Spleen (tissue), 11 donors: ENCODE data around the gene EFCAB11. TPM values are rescaled to one million over a fixed set of nuclear protein-coding genes. Genes with fewer than 3 reads are reported as not detected.
"Not testable (repeated sequence)": the region's sequence is repeated elsewhere in the genome, so short reads cannot be mapped to it uniquely, and the experiment has no call there.

Source experiments
- DNase-seq: peaks from one replicate; pipeline ENCODE4 v3.0.0-alpha.2; 2020
- H3K27ac ChIP-seq, 8 donors: fragments of 200-600 bp; sonication (generic) in 7 of 8; 1 replicate in 4 of 8; 2 replicates in 4 of 8; pipeline versions ENCODE4 v1.5.0 to v1.8.0; 2016 to 2021; ENCODE audit warnings: inconsistent platforms in 4 of 8, mild to moderate bottlenecking in 4 of 8, moderate library complexity in 1 of 8
- H3K27me3 ChIP-seq, 7 donors: fragments of 200-600 bp; sonication (generic) in 6 of 7; replicated peaks in 1 of 7; 1 replicate in 4 of 7; 2 replicates in 3 of 7; pipeline versions ENCODE4 v1.5.0 to v1.8.0; 2016 to 2021; ENCODE audit warnings: inconsistent platforms in 3 of 7, mild to moderate bottlenecking in 1 of 7
- H3K36me3 ChIP-seq, 6 donors: fragments of 200-600 bp; sonication (generic) in 5 of 6; 1 replicate in 4 of 6; 2 replicates in 2 of 6; pipeline versions ENCODE4 v1.5.0 to v1.8.0; 2016 to 2021; ENCODE audit warnings: inconsistent platforms in 2 of 6
- H3K4me1 ChIP-seq, 6 donors: fragments of 200-600 bp; sonication (generic) in 5 of 6; 1 replicate in 3 of 6; 2 replicates in 3 of 6; pipeline versions ENCODE4 v1.5.0 to v1.8.0; 2016 to 2021; ENCODE audit warnings: inconsistent platforms in 3 of 6
- H3K4me3 ChIP-seq, 8 donors: fragments of 200-600 bp; sonication (generic) in 7 of 8; 1 replicate in 4 of 8; 2 replicates in 4 of 8; pipeline versions ENCODE4 v1.5.0 to v1.8.0; 2016 to 2021; ENCODE audit warnings: inconsistent platforms in 4 of 8, mild to moderate bottlenecking in 4 of 8, moderate library complexity in 2 of 8
- H3K9me3 ChIP-seq, 8 donors: fragments of 200-600 bp; sonication (generic) in 7 of 8; 1 replicate in 4 of 8; 2 replicates in 4 of 8; pipeline versions ENCODE4 v1.5.0 to v1.8.0; 2016 to 2021; ENCODE audit warnings: inconsistent platforms in 4 of 8
- CTCF ChIP-seq, 11 experiments: fragments of 200-600 bp in 7 of 11; fragments of 450-650 bp in 4 of 11; sonication (generic) in 4 of 11; IDR thresholded peaks in 8 of 11; conservative IDR thresholded peaks in 3 of 11; 1 replicate in 7 of 11; 2 replicates in 4 of 11; pipeline versions ENCODE4 v1.4.0 to v1.8.0; 2016 to 2021; ENCODE audit warnings: antibody characterized with exemption in 11 of 11, inconsistent platforms in 4 of 11, mild to moderate bottlenecking in 1 of 11
- POLR2A ChIP-seq, 3 donors: fragments of 450-650 bp; IDR thresholded peaks; one replicate each; pipeline ENCODE4 v1.5.1; 2017; ENCODE audit warnings: antibody characterized with exemption in 3 of 3, mild to moderate bottlenecking in 1 of 3
- POLR2AphosphoS5 ChIP-seq, 3 donors: sonication (generic); formaldehyde crosslinking; IDR thresholded peaks; one replicate each; pipeline ENCODE4 v1.5.1; 2017; ENCODE audit warnings: antibody characterized with exemption in 3 of 3
- WGBS, 5 donors: extraction: QIAGEN DNeasy Blood & Tissue Kit in 3 of 5; methylation state at CpG; one replicate each; pipeline versions ENCODE4 v1.1.5 to v1.1.7; 2013 to 2018; 5-methylcytosine and 5-hydroxymethylcytosine counted together
- intact Hi-C: fragments of 100-400 bp; cut with DNase I; formaldehyde crosslinking; loops from one replicate; pipeline ENCODE4 v1.15.0; 2023; ENCODE audit warnings: low total_unique reads
- polyA plus RNA-seq, 3 donors: library from polyadenylated mRNA; stranded (reverse); fragments of 200-250 nt; gene quantifications; one replicate each; pipeline ENCODE4 v1.2.1, GENCODE V29; 2013
- total RNA-seq, 7 donors: library from RNA; depleted of rRNA in 3 of 7; stranded (reverse); fragments of >200 nt in 3 of 7; fragmentation: NEBNext Ultra II Directional in 4 of 7; extraction: Animal tissue kit (Norgen Biotek cat#: 25700) in 4 of 7; gene quantifications; one replicate each; pipeline versions ENCODE4 v1.1.0 to v1.2.1, GENCODE V29; 2016 to 2021
- donor health status: healthy with polysubstance abuse.
- donor health status: DM: no; HTN: no; CAD: no; lungs with moderate emphysema.
- donor health status: DM: no; HTN: no; CAD: no.
- donor health status: Bipolar disorder and iron deficiency.
- donor health status: healthy.
- donor health status: DM: no; HTN: no; CAD: no.
- donor health status: DM: yes; HTN: yes; CAD: no.

The EFCAB11 gene
- total and polyA plus RNA-seq, 10 donors: 2.5 to 13.7 (median 7.4) TPM

GRCh38 chr14:89884761-89885160, 69.8 kb downstream of the EFCAB11 start:
- 92 to 100% (median 96%) methylated on average over 2 of the region's 2 CpGs for WGBS, 5 donors
- H3K4me1 ChIP-seq: no peaks in the 10 kb centered on the region
- intact Hi-C loops: no loop called here

GRCh38 chr14:89881839-89882238, 72.7 kb downstream of the EFCAB11 start:
- H3K27me3 ChIP-seq: no peaks in the 10 kb centered on the region
- DNase-seq: no peak
- no peaks in the 10 kb centered on the region for H3K4me1 ChIP-seq
- TF ChIP-seq POLR2A (IDR thresholded peaks at IDR 0.05) (no peak), POLR2AphosphoS5 (IDR thresholded peaks at IDR 0.05) (no peak), CTCF (IDR thresholded peaks at IDR 0.05 in 8 of 11, conservative IDR thresholded peaks at IDR 0.05 in 3 of 11) (no peak)
- intact Hi-C loops: no loop called here
- H3K4me3 ChIP-seq: no peak overlapping the region
- WGBS, 5 donors: 48 to 83% (median 74%) methylated on average over 1 of the region's 1 CpG
- H3K36me3 ChIP-seq: no peaks in the 10 kb centered on the region
- no peak overlapping the region for H3K27ac ChIP-seq
- no peaks in the 10 kb centered on the region for H3K9me3 ChIP-seq

More at GRCh38 chr14:89884761-89885160, 69.8 kb downstream of the EFCAB11 start:
- H3K27me3 ChIP-seq: no peaks in the 10 kb centered on the region
- TF ChIP-seq POLR2AphosphoS5 (IDR thresholded peaks at IDR 0.05) (no peak), CTCF (IDR thresholded peaks at IDR 0.05 in 8 of 11, conservative IDR thresholded peaks at IDR 0.05 in 3 of 11) (no peak), POLR2A (IDR thresholded peaks at IDR 0.05) (no peak)
- no peak overlapping the region for H3K27ac ChIP-seq
- no peaks in the 10 kb centered on the region for H3K9me3 ChIP-seq
- no peak overlapping the region for H3K4me3 ChIP-seq
- DNase-seq: no peak
- H3K36me3 ChIP-seq: no peaks in the 10 kb centered on the region

GRCh38 chr14:89874091-89874490, 80.4 kb downstream of the EFCAB11 start:
- H3K4me1 ChIP-seq, DNase-seq, H3K4me3 ChIP-seq, H3K27me3 ChIP-seq, H3K27ac ChIP-seq, intact Hi-C loops, H3K36me3 ChIP-seq: not testable (repeated sequence)
- H3K9me3 ChIP-seq: peaks cover 0 to 26% (median 15%) of the 10 kb centered on the region in 8 donors
- WGBS, 5 donors: 85 to 93% (median 92%) methylated on average over 3 of the region's 3 CpGs

- Histone ChIP-seq H3K27ac (no peak overlapping the region), H3K4me3 (no peak overlapping the region), H3K4me1 (no peaks in the 10 kb centered on the region), H3K9me3 (peaks cover 0 to 40% (median 24%) of the 10 kb centered on the region in 8 donors), H3K36me3 (peaks cover 0 to 6% (median 0%) of the 10 kb centered on the region in 6 donors), H3K27me3 (no peaks in the 10 kb centered on the region)
- intact Hi-C loops: no loop called here
- no peak for DNase-seq
- TF ChIP-seq POLR2A (IDR thresholded peaks at IDR 0.05) (no peak), CTCF (IDR thresholded peaks at IDR 0.05 in 8 of 11, conservative IDR thresholded peaks at IDR 0.05 in 3 of 11) (no peak), POLR2AphosphoS5 (IDR thresholded peaks at IDR 0.05) (no peak)
- 90 to 97% (median 94%) methylated on average over 2 of the region's 2 CpGs for WGBS, 5 donors
Observed at GRCh38 chr14:89870316-89870715, 84.2 kb downstream of the EFCAB11 start.

GRCh38 chr14:89869606-89870005, 84.9 kb downstream of the EFCAB11 start:
- WGBS, 5 donors: 72 to 98% (median 93%) methylated on average over 2 of the region's 2 CpGs
- Histone ChIP-seq H3K27ac (no peak overlapping the region), H3K36me3 (peaks cover 0 to 6% (median 0%) of the 10 kb centered on the region in 6 donors), H3K4me1 (no peaks in the 10 kb centered on the region), H3K9me3 (peaks cover 0 to 33% (median 20%) of the 10 kb centered on the region in 8 donors), H3K4me3 (no peak overlapping the region), H3K27me3 (no peaks in the 10 kb centered on the region)
- TF ChIP-seq POLR2AphosphoS5 (IDR thresholded peaks at IDR 0.05) (no peak), POLR2A (IDR thresholded peaks at IDR 0.05) (no peak), CTCF (IDR thresholded peaks at IDR 0.05 in 8 of 11, conservative IDR thresholded peaks at IDR 0.05 in 3 of 11) (no peak)
- intact Hi-C loops: no loop called here
- no peak for DNase-seq
